HCT116 (cell line): Measurements from ENCODE around the gene MTLN. TPM values are rescaled to one million over a fixed set of nuclear protein-coding genes. Genes with fewer than 3 reads are reported as not detected.

Source experiments
- ATAC-seq: fragments of 200-7000 bp; cut with Tn5 transposase; 2 replicates; pipeline ENCODE4 v1.9.1; 2020; ENCODE audit warnings: mild to moderate bottlenecking, moderate library complexity
- BruUV-seq: library from RNA; stranded (reverse); fragments of 400-500 nt; replicated peaks from 2 replicates; lab custom pipeline; 2021; lab: Mats Ljungman, UMichigan
- CTCF ChIA-PET: fragments of 300-600 bp; sonication (Branson Sonifier 250); formaldehyde crosslinking; loops from one replicate; lab custom pipeline; 2021; ENCODE audit warnings: antibody characterized with exemption; lab: Charles Lee
- POLR2A ChIA-PET: fragments of 300-600, 350-600 bp; sonication (Branson Sonifier 250); formaldehyde crosslinking; loops from one replicate; lab custom pipeline; 2021; ENCODE audit warnings: antibody characterized with exemption; lab: Charles Lee
- RAD21 ChIA-PET, 2 experiments: fragments of 300-600 bp; sonication (Branson Sonifier 250); formaldehyde crosslinking; loops; one replicate each; lab custom pipeline; 2023; ENCODE audit warnings: low total read pairs in 2 of 2; ENCODE audit not compliant: uncharacterized antibody in 2 of 2, unreplicated experiment in 2 of 2, low non-redundant PET in 1 of 2; lab: Charles Lee
- DNase-seq: peaks from one replicate; pipeline ENCODE4 v3.0.0-alpha.2; 2010; ENCODE audit warnings: low read depth, low spot score
- H2AFZ ChIP-seq: fragments of 200-600 bp; shearing (Covaris generic), sonication (generic); 2 replicates; pipeline ENCODE4 v1.6.1; 2017; ENCODE audit warnings: low read depth, mixed run types, mixed read lengths, antibody characterized with exemption, low read length; ENCODE audit not compliant: poor library complexity, severe bottlenecking
- H3K27ac ChIP-seq: 2 replicates; pipeline ENCODE4 v1.5.1; 2012; ENCODE audit warnings: low read depth, low read length
- H3K27me3 ChIP-seq: fragments of 200-600 bp; sonication (generic); 2 replicates; pipeline ENCODE4 v1.6.1; 2016; ENCODE audit warnings: mixed run types, low read length, mixed read lengths; ENCODE audit not compliant: insufficient read depth
- H3K36me3 ChIP-seq, 2 experiments: fragments of 200-500 bp in 1 of 2; fragments of 200-600 bp in 1 of 2; sonication (Bioruptor generic) in 1 of 2; sonication (generic) in 1 of 2; 2 replicates each; pipeline versions ENCODE4 v1.5.1 to v1.6.1; 2014 to 2016; ENCODE audit warnings: low read length in 2 of 2, inconsistent platforms in 1 of 2, mixed read lengths in 1 of 2, mixed run types in 1 of 2; ENCODE audit not compliant: insufficient read depth in 2 of 2, control insufficient read depth in 1 of 2
- H3K4me1 ChIP-seq, 2 experiments: fragments of 200-600 bp in 1 of 2; sonication (generic) in 1 of 2; 2 replicates each; pipeline versions ENCODE4 v1.5.1 to v1.6.1; 2012 to 2017; ENCODE audit warnings: low read length in 2 of 2, inconsistent platforms in 1 of 2, mild to moderate bottlenecking in 1 of 2, mixed read lengths in 1 of 2, mixed run types in 1 of 2, moderate library complexity in 1 of 2; ENCODE audit not compliant: insufficient read depth in 2 of 2, control insufficient read depth in 1 of 2
- H3K4me2 ChIP-seq: fragments of 200-600 bp; sonication (generic); 2 replicates; pipeline ENCODE4 v1.6.1; 2017; ENCODE audit warnings: mixed run types, low read length, mixed read lengths
- H3K4me3 ChIP-seq, 2 experiments: fragments of 200-600 bp in 1 of 2; sonication (generic) in 1 of 2; replicated peaks in 1 of 2; 2 replicates each; pipeline ENCODE4 v1.5.1; 2011 to 2016; ENCODE audit warnings: low read length in 2 of 2, control low read depth in 1 of 2, low read depth in 1 of 2, mild to moderate bottlenecking in 1 of 2, mixed read lengths in 1 of 2, mixed run types in 1 of 2
- H3K79me2 ChIP-seq: fragments of 200-600 bp; sonication (generic); 2 replicates; pipeline ENCODE4 v1.6.1; 2017; ENCODE audit warnings: mild to moderate bottlenecking, mixed run types, low read length, moderate library complexity, mixed read lengths; ENCODE audit not compliant: insufficient read depth
- H3K9ac ChIP-seq: fragments of 200-600 bp; sonication (generic); 2 replicates; pipeline ENCODE4 v1.6.1; 2016; ENCODE audit warnings: low read length, mixed read lengths
- H3K9me2 ChIP-seq: fragments of 200-600 bp; sonication (generic), shearing (Covaris generic); 2 replicates; pipeline ENCODE4 v1.6.1; 2017; ENCODE audit warnings: mixed run types, mild to moderate bottlenecking, moderate library complexity; ENCODE audit not compliant: insufficient read depth
- H3K9me3 ChIP-seq, 2 experiments: fragments of 200-500 bp in 1 of 2; fragments of 200-600 bp in 1 of 2; sonication (Bioruptor generic) in 1 of 2; sonication (generic) in 1 of 2; 2 replicates each; pipeline ENCODE4 v1.6.1; 2014 to 2017; ENCODE audit warnings: low read length in 2 of 2, mixed read lengths in 2 of 2, inconsistent platforms in 1 of 2, low read depth in 1 of 2, mild to moderate bottlenecking in 1 of 2, mixed run types in 1 of 2, moderate library complexity in 1 of 2; ENCODE audit not compliant: control insufficient read depth in 1 of 2, insufficient read depth in 1 of 2
- H4K20me1 ChIP-seq: fragments of 200-600 bp; sonication (generic), shearing (Covaris generic); 2 replicates; pipeline ENCODE4 v1.6.1; 2017; ENCODE audit warnings: mixed run types, mild to moderate bottlenecking, moderate library complexity; ENCODE audit not compliant: insufficient read depth
- CBX3 ChIP-seq: IDR thresholded peaks from 2 replicates; pipeline ENCODE4 v1.6.1; 2012; ENCODE audit warnings: low read depth
- CEBPB ChIP-seq: IDR thresholded peaks from 2 replicates; pipeline ENCODE4 v1.6.1; 2012; ENCODE audit warnings: low read depth
- ELF1 ChIP-seq: IDR thresholded peaks from 2 replicates; pipeline ENCODE4 v1.6.1; 2012; ENCODE audit warnings: low read depth, borderline replicate concordance
- EZH2phosphoT487 ChIP-seq: fragments of 200-600 bp; IDR thresholded peaks from 2 replicates; pipeline ENCODE4 v1.6.1; 2018; ENCODE audit warnings: antibody characterized with exemption, borderline replicate concordance
- FOSL1 ChIP-seq: IDR thresholded peaks from 2 replicates; pipeline ENCODE4 v1.6.1; 2012; ENCODE audit warnings: low read depth
- JUND ChIP-seq: IDR thresholded peaks from 2 replicates; pipeline ENCODE4 v1.6.1; 2012
- MAX ChIP-seq: IDR thresholded peaks from 2 replicates; pipeline ENCODE4 v1.6.1; 2012
- POLR2A ChIP-seq: IDR thresholded peaks from 2 replicates; pipeline ENCODE4 v1.7.0; 2011; ENCODE audit warnings: borderline replicate concordance; ENCODE audit not compliant: insufficient read depth, insufficient read length; ENCODE audit errors: extremely low read depth
- POLR2AphosphoS5 ChIP-seq: IDR thresholded peaks from 2 replicates; pipeline ENCODE4 v1.6.1; 2011; ENCODE audit warnings: mild to moderate bottlenecking, low read depth, low read length, moderate library complexity
- RAD21 ChIP-seq: IDR thresholded peaks from 2 replicates; pipeline ENCODE4 v1.6.1; 2012; ENCODE audit warnings: low read depth, mild to moderate bottlenecking
- REST ChIP-seq: IDR thresholded peaks from 2 replicates; pipeline ENCODE4 v1.6.1; 2012; ENCODE audit warnings: low read depth
- SIN3A ChIP-seq: IDR thresholded peaks from 2 replicates; pipeline ENCODE4 v1.6.1; 2012; ENCODE audit warnings: low read depth
- SRF ChIP-seq: IDR thresholded peaks from 2 replicates; pipeline ENCODE4 v1.6.1; 2012; ENCODE audit warnings: low read depth
- TCF7L2 ChIP-seq: IDR thresholded peaks from 2 replicates; pipeline ENCODE4 v1.7.0; 2011; ENCODE audit warnings: borderline replicate concordance, inconsistent platforms; ENCODE audit not compliant: insufficient read depth, insufficient read length; ENCODE audit errors: extremely low read depth
- YY1 ChIP-seq: IDR thresholded peaks from 2 replicates; pipeline ENCODE4 v1.6.1; 2011; ENCODE audit warnings: low read length, low read depth, moderate library complexity, mild to moderate bottlenecking; ENCODE audit not compliant: insufficient replicate concordance; ENCODE audit errors: extremely low read depth
- ZBTB33 ChIP-seq: IDR thresholded peaks from 2 replicates; pipeline ENCODE4 v1.6.1; 2011; ENCODE audit warnings: mild to moderate bottlenecking, low read length, moderate library complexity; ENCODE audit not compliant: insufficient replicate concordance; ENCODE audit errors: extremely low read depth
- ZFX ChIP-seq: fragments of 450-650 bp; IDR thresholded peaks from 2 replicates; pipeline ENCODE4 v1.6.1; 2017
- ZNF274 ChIP-seq: fragments of 200-500 bp; sonication (Bioruptor generic); IDR thresholded peaks from 2 replicates; pipeline ENCODE4 v1.6.1; 2014; ENCODE audit warnings: mild to moderate bottlenecking, low read depth, low read length, inconsistent platforms
- intact Hi-C: fragments of 100-400 bp; cut with micrococcal nuclease; formaldehyde crosslinking; loops from 2 replicates; pipeline ENCODE4 v1.10.0; 2022
- total RNA-seq: library from RNA; stranded (reverse); gene quantifications from one replicate; pipeline ENCODE4 v1.2.1, GENCODE V29; 2021; ENCODE audit not compliant: unreplicated experiment
- TF ChIP-seq, protein P1 (sequence below): IDR thresholded peaks from 2 replicates; pipeline ENCODE4 v1.6.1; 2012

MTLN gene
- total RNA-seq, 1 experiment from 2014 or later = 35.7 TPM

DNA sequence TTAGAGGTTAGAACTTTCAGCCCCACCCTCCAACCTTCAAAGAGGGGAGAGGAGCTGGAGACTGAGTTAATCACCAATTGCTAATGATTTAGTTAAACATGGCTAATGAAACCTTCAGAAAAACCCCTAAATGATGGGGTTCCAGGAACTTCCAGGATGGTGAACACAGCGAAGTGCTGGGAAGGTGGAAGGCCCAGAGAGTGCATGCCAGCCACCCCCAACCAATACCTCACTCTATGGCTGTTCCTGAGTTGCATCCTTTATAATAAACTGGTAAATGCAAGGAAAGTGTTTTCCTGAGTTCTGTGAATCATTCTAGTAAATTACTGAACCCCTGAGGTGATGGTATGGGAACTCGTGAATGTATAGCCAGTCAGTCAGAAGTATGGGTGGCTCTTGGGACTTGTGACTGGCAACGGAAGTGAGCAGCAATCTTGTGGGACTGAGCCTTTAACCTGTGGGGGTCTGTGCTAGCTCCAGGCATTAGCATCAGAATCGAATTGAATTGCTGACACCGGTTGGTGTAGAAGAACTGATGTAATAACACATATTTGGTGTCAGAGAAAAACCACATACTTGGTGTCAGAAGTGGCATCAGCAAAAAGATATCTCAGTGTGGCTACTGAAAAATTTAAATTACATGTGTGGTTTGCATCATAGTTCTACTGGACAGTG, 44.9 kb downstream of the MTLN start:
- no peak for TF ChIP-seq ZBTB33
- no peak for TF ChIP-seq ZNF274
- TF ChIP-seq FOSL1 = no peak
- no peak for TF ChIP-seq POLR2AphosphoS5
- no peak for TF ChIP-seq SIN3A
- TF ChIP-seq ZFX = no peak
- no peak for TF ChIP-seq JUND
- no peak for TF ChIP-seq ELF1
- no peak for TF ChIP-seq REST
- no peak for TF ChIP-seq POLR2A
- TF ChIP-seq, protein P1, sequence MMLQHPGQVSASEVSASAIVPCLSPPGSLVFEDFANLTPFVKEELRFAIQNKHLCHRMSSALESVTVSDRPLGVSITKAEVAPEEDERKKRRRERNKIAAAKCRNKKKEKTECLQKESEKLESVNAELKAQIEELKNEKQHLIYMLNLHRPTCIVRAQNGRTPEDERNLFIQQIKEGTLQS = no peak
- TF ChIP-seq TCF7L2 = no peak
- no peak for TF ChIP-seq RAD21
- TF ChIP-seq CEBPB = no peak
- TF ChIP-seq EZH2phosphoT487 = no peak
- no peak for TF ChIP-seq CBX3
- no peak for TF ChIP-seq SRF
- TF ChIP-seq YY1 = no peak
- no peak for TF ChIP-seq MAX
- no TSS peak for BruUV-seq
- intact Hi-C loops = no loop called here
- ChIA-PET RAD21 (no interaction called here), CTCF (interaction anchor here (1.3 to 1.6 kb wide), 2 partner anchors 10 to 52 kb away, joined by 3 to 8 read pairs; partner anchors contain the start of gene MALL), POLR2A (no interaction called here)
- no peaks in the 10 kb centered on the region for H4K20me1 ChIP-seq
- no peaks in the 10 kb centered on the region for H3K36me3 ChIP-seq
- no peaks in the 10 kb centered on the region for H3K9me2 ChIP-seq
- no peak overlapping the region for H3K4me2 ChIP-seq
- H3K9me3 ChIP-seq = no peaks in the 10 kb centered on the region
- no peaks in the 10 kb centered on the region for H3K27me3 ChIP-seq
- no peak overlapping the region for H3K4me3 ChIP-seq
- no peak overlapping the region for H3K9ac ChIP-seq
- DNase-seq = no peak
- H3K4me1 ChIP-seq = peaks cover 0 to 7% of the 10 kb centered on the region in 2 experiments; a peak in 1 of 4 replicates
- no peak for ATAC-seq
- no peak overlapping the region for H2AFZ ChIP-seq
- no peak overlapping the region for H3K27ac ChIP-seq
- no peaks in the 10 kb centered on the region for H3K79me2 ChIP-seq
